22Rv1 (cell line): ENCODE data around the gene PHOSPHO2.

Source experiments
- CTCF ChIP-seq: fragments of 450-650 bp; IDR thresholded peaks from 2 replicates; pipeline ENCODE4 v1.5.1; 2017; ENCODE audit warnings: mild to moderate bottlenecking
- ZFX ChIP-seq: fragments of 450-650 bp; IDR thresholded peaks from 2 replicates; pipeline ENCODE4 v1.6.1; 2017; ENCODE audit warnings: antibody characterized with exemption, borderline replicate concordance

- TF ChIP-seq CTCF (no peak), ZFX (no peak)
Observed at GRCh38 chr2:169732583-169733358, 38.5 kb downstream of the PHOSPHO2 start.
